HL-60 (cell line): ENCODE measurements around the gene MAMSTR.
"Not testable (repeated sequence)": the region's sequence is repeated elsewhere in the genome, so short reads cannot be mapped to it uniquely, and the experiment has no call there.

Source experiments
- DNase-seq, 2 experiments: peaks; one replicate each; pipeline ENCODE4 v3.0.0-alpha.2; 2010 to 2020; ENCODE audit warnings: low read depth in 1 of 2, low spot score in 1 of 2
- H3K27ac ChIP-seq: fragments of 250-450 bp; sonication (Bioruptor Pico); replicated peaks from 2 replicates; pipeline ENCODE4 v1.5.1; 2020; ENCODE audit warnings: mild to moderate bottlenecking, moderate library complexity
- H3K27me3 ChIP-seq: fragments of 250-450 bp; sonication (Bioruptor Pico); 2 replicates; pipeline ENCODE4 v1.5.1; 2021; ENCODE audit warnings: mild to moderate bottlenecking, moderate library complexity; ENCODE audit not compliant: insufficient read depth, poor library complexity, severe bottlenecking
- H3K4me3 ChIP-seq: replicated peaks from 2 replicates; pipeline ENCODE4 v1.5.1; 2011; ENCODE audit warnings: mild to moderate bottlenecking, control low read depth, low read length; ENCODE audit not compliant: insufficient read depth
- GABPA ChIP-seq: IDR thresholded peaks from 2 replicates; pipeline ENCODE4 v1.6.1; 2012; ENCODE audit warnings: low read depth
- POLR2AphosphoS5 ChIP-seq: IDR thresholded peaks from 2 replicates; pipeline ENCODE4 v1.6.1; 2012; ENCODE audit warnings: low read depth
- REST ChIP-seq: IDR thresholded peaks from 2 replicates; pipeline ENCODE4 v1.6.1; 2012; ENCODE audit warnings: low read depth; ENCODE audit not compliant: insufficient replicate concordance
- SPI1 ChIP-seq: IDR thresholded peaks from 2 replicates; pipeline ENCODE4 v1.6.1; 2012; ENCODE audit warnings: low read depth, mild to moderate bottlenecking, borderline replicate concordance
- long read RNA-seq: library from polyadenylated mRNA; unstranded; transcript quantifications from one replicate; pipeline ENCODE4 v2.0.0, GENCODE V29; 2020
- TF ChIP-seq, protein P1 (sequence below): IDR thresholded peaks from one replicate; pipeline ENCODE4 v1.5.1; 2011; ENCODE audit warnings: low read length, control low read depth, inconsistent platforms; ENCODE audit not compliant: insufficient read depth

Gene MAMSTR, protein sequence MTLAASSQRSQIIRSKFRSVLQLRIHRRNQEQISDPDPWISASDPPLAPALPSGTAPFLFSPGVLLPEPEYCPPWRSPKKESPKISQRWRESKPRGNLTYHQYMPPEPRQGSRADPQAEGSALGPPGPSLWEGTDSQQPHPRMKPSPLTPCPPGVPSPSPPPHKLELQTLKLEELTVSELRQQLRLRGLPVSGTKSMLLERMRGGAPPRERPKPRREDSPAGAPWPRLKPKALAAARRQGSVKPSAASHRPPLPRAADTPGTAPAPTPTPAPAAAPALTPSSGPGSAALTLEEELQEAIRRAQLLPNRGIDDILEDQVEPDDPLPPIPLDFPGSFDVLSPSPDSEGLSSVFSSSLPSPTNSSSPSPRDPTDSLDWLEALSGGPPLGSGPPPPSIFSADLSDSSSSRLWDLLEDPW
- long read RNA-seq, partial matches to known transcripts: 2 of 3 reads
- long read RNA-seq, other reads (novel, unspliced or antisense): 1 of 3 reads

- Histone ChIP-seq H3K27ac (peak within 1 kb of the TSS; percentile 80), H3K4me3 (peak within 1 kb of the TSS; percentile 58), H3K27me3 (no peaks in the 10 kb centered on the region)
- DNase-seq: no peak
- TF ChIP-seq GABPA (no peak), POLR2AphosphoS5 (no peak), REST (no peak), SPI1 (no peak)
- TF ChIP-seq, protein P1, sequence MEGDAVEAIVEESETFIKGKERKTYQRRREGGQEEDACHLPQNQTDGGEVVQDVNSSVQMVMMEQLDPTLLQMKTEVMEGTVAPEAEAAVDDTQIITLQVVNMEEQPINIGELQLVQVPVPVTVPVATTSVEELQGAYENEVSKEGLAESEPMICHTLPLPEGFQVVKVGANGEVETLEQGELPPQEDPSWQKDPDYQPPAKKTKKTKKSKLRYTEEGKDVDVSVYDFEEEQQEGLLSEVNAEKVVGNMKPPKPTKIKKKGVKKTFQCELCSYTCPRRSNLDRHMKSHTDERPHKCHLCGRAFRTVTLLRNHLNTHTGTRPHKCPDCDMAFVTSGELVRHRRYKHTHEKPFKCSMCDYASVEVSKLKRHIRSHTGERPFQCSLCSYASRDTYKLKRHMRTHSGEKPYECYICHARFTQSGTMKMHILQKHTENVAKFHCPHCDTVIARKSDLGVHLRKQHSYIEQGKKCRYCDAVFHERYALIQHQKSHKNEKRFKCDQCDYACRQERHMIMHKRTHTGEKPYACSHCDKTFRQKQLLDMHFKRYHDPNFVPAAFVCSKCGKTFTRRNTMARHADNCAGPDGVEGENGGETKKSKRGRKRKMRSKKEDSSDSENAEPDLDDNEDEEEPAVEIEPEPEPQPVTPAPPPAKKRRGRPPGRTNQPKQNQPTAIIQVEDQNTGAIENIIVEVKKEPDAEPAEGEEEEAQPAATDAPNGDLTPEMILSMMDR: no peak
Observed at GRCh38 chr19:48719263-48720171, at the start of gene MAMSTR. TSS of gene MAMSTR (minus strand) at chr19:48719725. CDS start at chr19:48719031, 694 bp downstream.

- peak; percentile 81 for TF ChIP-seq SPI1
- TF ChIP-seq, protein P1: no peak
- no peak for TF ChIP-seq POLR2AphosphoS5
- no peak for DNase-seq
- H3K4me3 ChIP-seq: no peak overlapping the region
- H3K27me3 ChIP-seq: no peaks in the 10 kb centered on the region
- no peak overlapping the region for H3K27ac ChIP-seq
Observed at GRCh38 chr19:48768994-48769713, 49.6 kb upstream of the MAMSTR start.

DNA sequence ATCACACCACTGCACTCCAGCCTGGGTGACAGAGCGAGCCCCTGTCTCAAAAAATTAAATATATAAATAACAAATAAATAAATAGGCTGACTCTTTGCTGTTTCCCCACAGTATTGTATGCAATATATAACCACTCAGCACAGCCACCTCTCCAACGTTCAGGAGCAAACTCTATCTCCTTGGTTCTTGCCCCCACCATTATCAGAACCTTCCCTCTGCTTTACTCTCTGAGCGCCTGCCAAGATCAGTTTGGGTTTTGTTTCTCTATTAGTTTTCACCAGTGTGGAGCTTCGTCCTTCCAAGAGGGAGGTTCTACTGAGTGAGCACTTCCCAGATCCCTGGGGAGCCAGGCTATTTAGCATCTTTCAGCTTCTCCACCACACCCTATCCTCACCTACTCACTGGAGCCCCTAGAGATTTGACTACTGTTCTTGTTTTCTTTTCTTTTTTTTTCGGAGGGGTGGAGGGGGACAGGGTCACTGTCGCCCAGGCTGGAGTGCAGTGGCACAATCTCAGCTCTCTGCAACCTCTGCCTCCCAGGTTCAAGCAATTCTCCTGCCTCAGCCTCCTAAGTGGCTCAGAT lies 48.7 kb upstream of the MAMSTR start:
- H3K27ac ChIP-seq, DNase-seq, H3K27me3 ChIP-seq, H3K4me3 ChIP-seq: not testable (repeated sequence)

GRCh38 chr19:48765816-48766215 lies 46.3 kb upstream of the MAMSTR start:
- not testable (repeated sequence) for DNase-seq, H3K27me3 ChIP-seq, H3K27ac ChIP-seq, H3K4me3 ChIP-seq

- DNase-seq: peak in 1 of 2 experiments; percentile 19
- Histone ChIP-seq H3K27me3 (peaks cover 10% of the 10 kb centered on the region), H3K4me3 (no peak overlapping the region), H3K27ac (no peak overlapping the region)
- no peak for TF ChIP-seq REST
- TF ChIP-seq SPI1: no peak
Observed at GRCh38 chr19:48760504-48761205, 41.1 kb upstream of the MAMSTR start.
